CD4-positive, alpha-beta T cell treated with Interleukin-10 for 1 hour (primary cell): ENCODE results near the gene FUCA1.

Experiments used
- DNase-seq: peaks from one replicate; pipeline ENCODE4 v3.0.0-alpha.2; 2020

Gene FUCA1

GRCh38 chr1:23799570-23800399 is 68.3 kb downstream of the FUCA1 start:
- DNase-seq = peak; percentile 40

GRCh38 chr1:23799255-23799569 is 68.9 kb downstream of the FUCA1 start:
- DNase-seq = no peak

GRCh38 chr1:23798662-23799142 is 69.4 kb downstream of the FUCA1 start:
- no peak for DNase-seq

- no peak for DNase-seq
These were observed 70.3 kb downstream of the FUCA1 start for GRCh38 chr1:23797478-23798448.

- DNase-seq = no peak
These were observed 71.4 kb downstream of the FUCA1 start for GRCh38 chr1:23796466-23797271.

- DNase-seq = no peak
These were observed 72.2 kb downstream of the FUCA1 start for GRCh38 chr1:23795676-23796465.
